Stimulated activated CD8-positive, alpha-beta memory T cell treated with anti-CD3 and anti-CD28 coated beads, Interleukin-12 subunit alpha, Interleukin-12 subunit beta, amount 100 ng/mL, for 1 hour (primary cell): ENCODE data around the gene ZNF774.
"Not testable (repeated sequence)": the region's sequence is repeated elsewhere in the genome, so short reads cannot be mapped to it uniquely, and the experiment has no call there.

Experiments
- DNase-seq: peaks from one replicate; pipeline ENCODE4 v3.0.0-alpha.2; 2020; ENCODE audit warnings: low read depth

Gene ZNF774

GRCh38 chr15:90352107-90352893, at the start of gene ZNF774:
Gene ZNF774, plus strand, starts transcription at chr15:90352284. Its CDS starts 2,377 bp downstream, at chr15:90354661.
- DNase-seq, result peak; percentile 80

- not testable (repeated sequence) for DNase-seq
Measured at GRCh38 chr15:90305355-90305754, 46.7 kb upstream of the ZNF774 start.

- DNase-seq, result no peak
Measured at GRCh38 chr15:90305932-90306331, 46.2 kb upstream of the ZNF774 start.

GRCh38 chr15:90306560-90306959, 45.5 kb upstream of the ZNF774 start:
- no peak for DNase-seq

- no peak for DNase-seq
Measured at GRCh38 chr15:90307661-90308060, 44.4 kb upstream of the ZNF774 start.

GRCh38 chr15:90309020-90309419, 43.1 kb upstream of the ZNF774 start:
- no peak for DNase-seq

- no peak for DNase-seq
Measured at GRCh38 chr15:90315278-90315982, 36.7 kb upstream of the ZNF774 start.

- DNase-seq, result no peak
Measured at GRCh38 chr15:90316139-90316538, 35.9 kb upstream of the ZNF774 start.

- DNase-seq, result no peak
Measured at GRCh38 chr15:90318591-90318990, 33.5 kb upstream of the ZNF774 start.

- DNase-seq, result peak; percentile 54
Measured at GRCh38 chr15:90320062-90320884, 31.8 kb upstream of the ZNF774 start.

- DNase-seq, result no peak
Measured at GRCh38 chr15:90320885-90321278, 31.2 kb upstream of the ZNF774 start.

- no peak for DNase-seq
Measured at GRCh38 chr15:90322538-90322937, 29.5 kb upstream of the ZNF774 start.

GRCh38 chr15:90325726-90326125, 26.4 kb upstream of the ZNF774 start:
- DNase-seq, result no peak

GRCh38 chr15:90326441-90326840, 25.6 kb upstream of the ZNF774 start:
- no peak for DNase-seq

- DNase-seq, result no peak
Measured at GRCh38 chr15:90327311-90327710, 24.8 kb upstream of the ZNF774 start.

- no peak for DNase-seq
Measured at GRCh38 chr15:90334304-90334731, 17.8 kb upstream of the ZNF774 start.

- no peak for DNase-seq
Measured at GRCh38 chr15:90336705-90337141, 15.4 kb upstream of the ZNF774 start.

GRCh38 chr15:90337256-90337655, 14.8 kb upstream of the ZNF774 start:
- no peak for DNase-seq

- DNase-seq, result no peak
Measured at GRCh38 chr15:90338532-90338931, 13.6 kb upstream of the ZNF774 start.

- DNase-seq, result no peak
Measured at GRCh38 chr15:90340345-90340744, 11.7 kb upstream of the ZNF774 start.

- DNase-seq, result no peak
Measured at GRCh38 chr15:90343302-90343790, 8.7 kb upstream of the ZNF774 start.

GRCh38 chr15:90344662-90345061, 7.4 kb upstream of the ZNF774 start:
- DNase-seq, result no peak
